H1 (cell line): ENCODE measurements around the gene C19orf12. TPM values are rescaled to one million over a fixed set of nuclear protein-coding genes. Genes with fewer than 3 reads are reported as not detected.

Source experiments
- CTCF ChIA-PET: fragments of 300-600 bp; sonication (Branson Sonifier 250); formaldehyde crosslinking; loops from one replicate; lab custom pipeline; 2021; ENCODE audit not compliant: partially characterized antibody; lab: Charles Lee
- POLR2A ChIA-PET: fragments of 300-600 bp; sonication (Branson Sonifier 250); formaldehyde crosslinking; loops from one replicate; lab custom pipeline; 2021; ENCODE audit warnings: inconsistent platforms; ENCODE audit not compliant: partially characterized antibody; lab: Charles Lee
- DNase-seq, 2 experiments: peaks; one replicate each; pipeline versions ENCODE4 v3.0.0 to v3.0.0-alpha.2; 2010 to 2022; ENCODE audit warnings: low spot score in 2 of 2, low read depth in 1 of 2, mixed read lengths in 1 of 2
- FAIRE-seq: peaks from 2 replicates; lab custom pipeline; 2011; peaks lifted over from hg19 to GRCh38; lab: Jason Lieb, UNC
- H2AFZ ChIP-seq: 2 replicates; pipeline ENCODE4 v1.8.1; 2012; ENCODE audit warnings: low read length, inconsistent platforms
- H2AK5ac ChIP-seq: 2 replicates; pipeline ENCODE4 v1.6.1; 2013; ENCODE audit warnings: low read depth, low read length
- H2BK120ac ChIP-seq: replicated peaks from 2 replicates; pipeline ENCODE3; 2013; ENCODE audit warnings: low read depth, low read length, inconsistent platforms
- H2BK12ac ChIP-seq: 2 replicates; pipeline ENCODE4 v1.6.1; 2013; ENCODE audit warnings: low read depth, low read length
- H2BK15ac ChIP-seq: 2 replicates; pipeline ENCODE4 v1.6.1; 2013; ENCODE audit warnings: low read length
- H2BK20ac ChIP-seq: 2 replicates; pipeline ENCODE4 v1.6.1; 2013; ENCODE audit warnings: low read length
- H2BK5ac ChIP-seq: 2 replicates; pipeline ENCODE4 v1.6.1; 2013; ENCODE audit warnings: low read depth, low read length
- H3K14ac ChIP-seq: 2 replicates; pipeline ENCODE4 v1.6.1; 2013; ENCODE audit warnings: inconsistent platforms; ENCODE audit not compliant: insufficient read length
- H3K18ac ChIP-seq: 2 replicates; pipeline ENCODE4 v1.6.1; 2013; ENCODE audit warnings: low read length; ENCODE audit errors: extremely low read depth
- H3K23ac ChIP-seq: 2 replicates; pipeline ENCODE4 v1.6.1; 2013; ENCODE audit warnings: inconsistent platforms; ENCODE audit not compliant: insufficient read length
- H3K23me2 ChIP-seq: 2 replicates; pipeline ENCODE4 v1.6.1; 2013; ENCODE audit warnings: low read depth, low read length
- H3K27ac ChIP-seq: 2 replicates; pipeline ENCODE4 v1.6.1; 2011; ENCODE audit warnings: low read depth, low read length, inconsistent platforms
- H3K27me3 ChIP-seq, 4 experiments: replicated peaks in 1 of 4; 1 replicate in 1 of 4; 2 replicates in 3 of 4; pipeline versions ENCODE4 v1.6.1 to v1.8.1; 2011 to 2013; ENCODE audit warnings: low read length in 3 of 4, mild to moderate bottlenecking in 3 of 4, inconsistent platforms in 2 of 4, mixed read lengths in 2 of 4, moderate library complexity in 1 of 4; ENCODE audit not compliant: control insufficient read depth in 3 of 4, insufficient read depth in 3 of 4; ENCODE audit errors: extremely low read depth in 1 of 4
- H3K36me3 ChIP-seq, 4 experiments: 2 replicates each; pipeline versions ENCODE4 v1.6.1 to v1.8.1; 2011 to 2013; ENCODE audit warnings: mild to moderate bottlenecking in 4 of 4, low read length in 3 of 4, moderate library complexity in 2 of 4, control low read depth in 1 of 4, inconsistent platforms in 1 of 4; ENCODE audit not compliant: insufficient read depth in 4 of 4, control insufficient read depth in 2 of 4
- H3K4ac ChIP-seq: replicated peaks from 2 replicates; pipeline ENCODE3; 2013; ENCODE audit warnings: low read length, low read depth, mixed read lengths, inconsistent platforms; ENCODE audit not compliant: insufficient read length
- H3K4me1 ChIP-seq, 4 experiments: replicated peaks in 1 of 4; 1 replicate in 1 of 4; 2 replicates in 3 of 4; pipeline versions ENCODE4 v1.6.1 to v1.8.1; 2011 to 2013; ENCODE audit warnings: low read length in 3 of 4, inconsistent platforms in 2 of 4, mixed read lengths in 1 of 4; ENCODE audit not compliant: insufficient read depth in 4 of 4, control insufficient read depth in 3 of 4
- H3K4me2 ChIP-seq, 2 experiments: 2 replicates each; pipeline versions ENCODE4 v1.6.1 to v1.8.1; 2011 to 2013; ENCODE audit warnings: low read depth in 2 of 2, low read length in 2 of 2, control low read depth in 1 of 2, inconsistent platforms in 1 of 2, mild to moderate bottlenecking in 1 of 2; ENCODE audit not compliant: insufficient read depth in 1 of 2
- H3K4me3 ChIP-seq, 4 experiments: fragments of 200-600, 300-600 bp in 1 of 4; sonication (generic), shearing (Covaris generic), sonication (Bioruptor Twin) in 1 of 4; 2 replicates each; pipeline versions ENCODE4 v1.5.1 to v1.8.1; 2011 to 2016; ENCODE audit warnings: low read length in 4 of 4, low read depth in 3 of 4, control low read depth in 2 of 4, inconsistent platforms in 2 of 4, mild to moderate bottlenecking in 2 of 4, mixed read lengths in 1 of 4, moderate library complexity in 1 of 4; ENCODE audit not compliant: insufficient read depth in 2 of 4; ENCODE audit errors: extremely low read depth in 1 of 4
- H3K56ac ChIP-seq: replicated peaks from 2 replicates; pipeline ENCODE3; 2013; ENCODE audit warnings: low read depth, mild to moderate bottlenecking, mixed read lengths, low read length, inconsistent platforms; ENCODE audit not compliant: insufficient read length
- H3K79me1 ChIP-seq: 2 replicates; pipeline ENCODE4 v1.6.1; 2013; ENCODE audit warnings: low read depth, low read length, control low read depth
- H3K79me2 ChIP-seq, 2 experiments: 2 replicates each; pipeline versions ENCODE4 v1.6.1 to v1.8.1; 2012 to 2013; ENCODE audit warnings: low read length in 2 of 2, mild to moderate bottlenecking in 2 of 2, inconsistent platforms in 1 of 2; ENCODE audit not compliant: insufficient read depth in 2 of 2, control insufficient read depth in 1 of 2
- H3K9ac ChIP-seq, 4 experiments: replicated peaks in 1 of 4; 1 replicate in 1 of 4; 2 replicates in 3 of 4; pipeline versions ENCODE4 v1.6.1 to v1.8.1; 2011 to 2013; ENCODE audit warnings: low read depth in 3 of 4, low read length in 3 of 4, control low read depth in 2 of 4, mild to moderate bottlenecking in 2 of 4, moderate library complexity in 2 of 4, inconsistent platforms in 1 of 4; ENCODE audit errors: extremely low read depth in 1 of 4
- H3K9me3 ChIP-seq, 2 experiments: 2 replicates each; pipeline versions ENCODE4 v1.6.1 to v1.8.1; 2012 to 2013; ENCODE audit warnings: mild to moderate bottlenecking in 2 of 2, moderate library complexity in 2 of 2, control low read depth in 1 of 2, inconsistent platforms in 1 of 2, low read depth in 1 of 2, low read length in 1 of 2, mixed read lengths in 1 of 2; ENCODE audit not compliant: insufficient read depth in 2 of 2
- H4K20me1 ChIP-seq, 2 experiments: replicated peaks in 1 of 2; 2 replicates each; pipeline versions ENCODE3 to v1.8.1; 2011 to 2013; ENCODE audit warnings: inconsistent platforms in 2 of 2, low read length in 2 of 2, mild to moderate bottlenecking in 1 of 2; ENCODE audit not compliant: insufficient read depth in 2 of 2, control insufficient read depth in 1 of 2
- H4K5ac ChIP-seq: 2 replicates; pipeline ENCODE4 v1.6.1; 2013; ENCODE audit warnings: low read length, low read depth, mixed read lengths, inconsistent platforms; ENCODE audit not compliant: insufficient read length
- H4K8ac ChIP-seq: 2 replicates; pipeline ENCODE4 v1.8.0; 2013; ENCODE audit warnings: mild to moderate bottlenecking, moderate library complexity, low read length, inconsistent platforms; ENCODE audit not compliant: insufficient read depth; ENCODE audit errors: extremely low read depth
- H4K91ac ChIP-seq: replicated peaks from 2 replicates; pipeline ENCODE3; 2013; ENCODE audit warnings: low read length, mixed read lengths, inconsistent platforms; ENCODE audit not compliant: insufficient read length
- ASH2L ChIP-seq: fragments of 200-600, 300-600 bp; sonication (generic); IDR thresholded peaks from one replicate; pipeline ENCODE4 v1.7.1; 2017; ENCODE audit warnings: low read length
- CBX5 ChIP-seq: fragments of 300-800, 300-1000 bp; sonication (generic); IDR thresholded peaks from 2 replicates; pipeline ENCODE4 v1.7.1; 2016; ENCODE audit warnings: antibody characterized with exemption, low read length, low read depth
- CTCF ChIP-seq, 3 experiments: IDR thresholded peaks; 1 replicate in 2 of 3; 2 replicates in 1 of 3; pipeline versions ENCODE4 v1.5.1 to v1.6.1; 2011; ENCODE audit warnings: low read length in 3 of 3, mild to moderate bottlenecking in 3 of 3, inconsistent platforms in 2 of 3, low read depth in 1 of 3, moderate library complexity in 1 of 3; ENCODE audit not compliant: insufficient read depth in 1 of 3; ENCODE audit errors: control extremely low read depth in 1 of 3
- EGR1 ChIP-seq: IDR thresholded peaks from 2 replicates; pipeline ENCODE4 v1.6.1; 2011; ENCODE audit warnings: low read depth, low read length, borderline replicate concordance
- JUN ChIP-seq: IDR thresholded peaks from 2 replicates; pipeline ENCODE4 v1.6.1; 2011; ENCODE audit warnings: low read depth, mild to moderate bottlenecking, improper control_type of control experiment, low read length
- JUND ChIP-seq: IDR thresholded peaks from 2 replicates; pipeline ENCODE4 v1.6.1; 2011; ENCODE audit warnings: mild to moderate bottlenecking, improper control_type of control experiment, low read length
- POLR2A ChIP-seq, 2 experiments: IDR thresholded peaks; 1 replicate in 1 of 2; 2 replicates in 1 of 2; pipeline ENCODE4 v1.6.1; 2011; ENCODE audit warnings: low read depth in 2 of 2, low read length in 2 of 2, mild to moderate bottlenecking in 2 of 2; ENCODE audit errors: control extremely low read depth in 1 of 2
- RNF2 ChIP-seq: fragments of 200-900, 300-1000 bp; sonication (generic); IDR thresholded peaks from 2 replicates; pipeline ENCODE4 v1.7.1; 2016; ENCODE audit warnings: borderline replicate concordance, low read depth, mild to moderate bottlenecking, antibody characterized with exemption, low read length; ENCODE audit not compliant: poor library complexity, severe bottlenecking; ENCODE audit errors: missing control alignments
- SP2 ChIP-seq: IDR thresholded peaks from 2 replicates; pipeline ENCODE4 v1.6.1; 2012; ENCODE audit warnings: mild to moderate bottlenecking, low read length, inconsistent platforms
- WGBS, 2 experiments: shearing (Covaris generic) in 1 of 2; methylation state at CpG; one replicate each; pipeline versions ENCODE4 v1.1.6 to v1.1.7; 2013 to 2015; ENCODE audit warnings: low lambda C conversion rate in 2 of 2, mixed read lengths in 2 of 2, inconsistent platforms in 1 of 2, low coverage in 1 of 2, missing lambda C conversion rate in 1 of 2; ENCODE audit not compliant: insufficient replicate concordance in 2 of 2, insufficient coverage in 1 of 2, insufficient read length in 1 of 2; ENCODE audit errors: extremely low coverage in 1 of 2, missing lambda C conversion rate in 1 of 2; 5-methylcytosine and 5-hydroxymethylcytosine counted together
- polyA plus RNA-seq, 7 experiments: library from polyadenylated mRNA; depleted of rRNA in 3 of 7; stranded (reverse) in 5 of 7; unstranded in 2 of 7; fragments of >200 nt in 5 of 7; fragments of 200-250 nt in 2 of 7; gene quantifications; 1 replicate in 5 of 7; 2 replicates in 1 of 7; 4 replicates in 1 of 7; pipeline versions ENCODE4 v1.2.1 to v1.2.3, GENCODE V29; 2011 to 2013; ENCODE audit warnings: missing spikeins in 2 of 7, mixed read lengths in 2 of 7
- total RNA-seq: library from RNA; stranded (reverse); fragmentation: NEBNext Ultra II Directional; extraction: Animal tissue kit (Norgen Biotek cat#: 25700); gene quantifications from 2 replicates; pipeline ENCODE4 v1.2.1, GENCODE V29; 2021

The C19orf12 gene
- total and polyA plus RNA-seq, 2 of the 8 experiments (the other 6 are each of a cell fraction or from before 2014, with no cell fraction given), result 10.7 to 11.9 TPM

DNA sequence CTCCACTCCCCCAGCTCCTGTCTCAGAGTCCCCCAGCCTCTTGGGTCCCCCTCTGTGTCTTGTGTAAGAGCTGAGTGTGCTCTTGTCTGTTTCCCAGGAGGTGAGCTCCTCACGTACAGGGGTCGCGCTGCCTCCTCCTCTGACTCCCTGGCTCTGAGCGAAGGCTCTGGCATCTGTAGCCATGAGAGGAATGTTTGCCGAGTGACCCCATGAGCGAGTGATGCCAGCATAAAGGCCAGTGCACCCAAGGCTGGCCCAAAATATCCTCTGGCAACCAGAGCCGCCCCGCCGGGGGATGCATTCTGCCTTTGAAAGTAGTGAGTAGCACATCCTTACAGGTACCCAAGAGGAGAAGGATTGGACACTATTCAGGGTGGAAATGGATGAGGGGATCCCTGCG lies 26.2 kb upstream of the C19orf12 start:
- no peaks in the 10 kb centered on the region for H3K9me3 ChIP-seq
- no peaks in the 10 kb centered on the region for H3K27me3 ChIP-seq
- no peak overlapping the region for H3K27ac ChIP-seq
- POLR2A ChIA-PET, result no interaction called here
- no peak overlapping the region for H2AK5ac ChIP-seq
- no peak overlapping the region for H2AFZ ChIP-seq
- no peak overlapping the region for H2BK120ac ChIP-seq
- H3K4me1 ChIP-seq, result no peaks in the 10 kb centered on the region; a peak in 1 of 7 replicates
- no peak overlapping the region for H2BK20ac ChIP-seq
- H3K4me2 ChIP-seq, result no peak overlapping the region
- FAIRE-seq, result no peak
- no peaks in the 10 kb centered on the region for H3K79me1 ChIP-seq
- H4K20me1 ChIP-seq, result peaks cover 0 to 2% of the 10 kb centered on the region in 2 experiments
- H4K91ac ChIP-seq, result no peak overlapping the region
- H3K9ac ChIP-seq, result no peak overlapping the region
- H3K4ac ChIP-seq, result no peak overlapping the region
- 89% methylated on average over 10 of the region's 10 CpGs; no CpG with 5 or more reads in 1 of the 2 experiments for WGBS, 2 experiments
- no peaks in the 10 kb centered on the region for H3K79me2 ChIP-seq
- H2BK12ac ChIP-seq, result no peak overlapping the region
- H3K18ac ChIP-seq, result no peak overlapping the region
- no peaks in the 10 kb centered on the region for H3K36me3 ChIP-seq
- CTCF ChIA-PET, result interaction anchor here (0.6 to 2.6 kb wide), 10 partner anchors 9 to 132 kb away, joined by 3 to 9 read pairs (median 4); no protein-coding TSS in a partner anchor
- no peak for DNase-seq
- no peak overlapping the region for H3K23ac ChIP-seq
- H4K8ac ChIP-seq, result no peak overlapping the region
- no peak overlapping the region for H3K56ac ChIP-seq
- no peak overlapping the region for H2BK15ac ChIP-seq
- no peak overlapping the region for H3K4me3 ChIP-seq
- H4K5ac ChIP-seq, result no peak overlapping the region
- no peak overlapping the region for H2BK5ac ChIP-seq
- no peaks in the 10 kb centered on the region for H3K23me2 ChIP-seq
- no peak overlapping the region for H3K14ac ChIP-seq
- no peak for TF ChIP-seq CBX5
- TF ChIP-seq RNF2, result no peak
- no peak for TF ChIP-seq JUND
- no peak for TF ChIP-seq ASH2L
- TF ChIP-seq EGR1, result no peak
- TF ChIP-seq SP2, result no peak
- TF ChIP-seq POLR2A (IDR thresholded peaks at IDR 0.05; ENCODE audit: control extremely low read depth in 1 of 2, low read depth in 2 of 2, low read length in 2 of 2), result no peak
- no peak for TF ChIP-seq JUN
- no peak for TF ChIP-seq CTCF (IDR thresholded peaks at IDR 0.05; ENCODE audit: control extremely low read depth in 1 of 3, insufficient read depth in 1 of 3, low read depth in 1 of 3, low read length in 3 of 3)
